Measurements from ENCODE around the gene RSPH3. TPM values are rescaled to one million over a fixed set of nuclear protein-coding genes. Genes with fewer than 3 reads are reported as not detected.

Gene RSPH3
- total RNA-seq, 6 donors from 2014 or later, result 14.7 to 22.0 (median 18.2) TPM

DNA sequence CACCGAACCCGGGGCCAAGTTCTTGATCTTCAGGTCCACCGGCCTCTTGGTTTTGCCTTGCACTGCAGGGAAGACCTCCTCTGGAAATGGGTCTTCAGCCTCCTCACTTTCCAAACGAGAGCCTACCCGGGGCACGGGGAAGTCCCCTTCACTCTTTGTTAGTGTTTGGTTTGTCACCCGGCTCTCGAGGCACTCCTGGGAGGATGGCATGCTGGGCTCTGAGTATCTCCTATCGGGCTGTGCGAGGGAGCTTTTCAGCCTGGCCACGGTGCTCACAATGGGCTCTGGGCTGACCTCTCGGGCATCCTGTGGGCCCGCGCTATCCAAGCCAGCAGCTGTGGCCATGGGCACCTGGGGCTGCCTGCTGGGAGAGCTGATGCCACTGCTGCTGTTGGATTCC lies 36.7 kb upstream of the RSPH3 start:
- Histone ChIP-seq H3K27ac (no peak overlapping the region), H3K4me3 (no peak overlapping the region), H3K9me3 (no peaks in the 10 kb centered on the region), H3K27me3 (no peaks in the 10 kb centered on the region), H3K4me1 (peaks cover 0 to 13% (median under 1%) of the 10 kb centered on the region in 4 donors), H3K36me3 (peaks cover 0 to 20% (median 5%) of the 10 kb centered on the region in 4 donors)
- ATAC-seq (ENCODE audit: low FRiP score in 2 of 2) (no peak), DNase-seq (peak in 1 of 2 donors; percentile 52)
- 86 to 87% methylated on average over 6 to 11 of the region's 14 CpGs for WGBS, 2 donors
- TF ChIP-seq POLR2AphosphoS5 (IDR thresholded peaks at IDR 0.05) (no peak), CTCF (IDR thresholded peaks at IDR 0.05) (no peak), EP300 (IDR thresholded peaks at IDR 0.05) (no peak), POLR2A (IDR thresholded peaks at IDR 0.05) (no peak)

GRCh38 chr6:159035891-159036290 lies 35.9 kb upstream of the RSPH3 start:
- Histone ChIP-seq H3K36me3 (peaks cover 0 to 20% (median 5%) of the 10 kb centered on the region in 4 donors), H3K4me3 (no peak overlapping the region), H3K27ac (no peak overlapping the region), H3K27me3 (no peaks in the 10 kb centered on the region), H3K4me1 (peaks cover 0 to 6% (median 0%) of the 10 kb centered on the region in 4 donors), H3K9me3 (no peaks in the 10 kb centered on the region)
- DNase-seq (peak in 1 of 2 donors; percentile 50), ATAC-seq (ENCODE audit: low FRiP score in 2 of 2) (peak in 1 of 2 donors; percentile 65)
- no peak for TF ChIP-seq POLR2AphosphoS5 (IDR thresholded peaks at IDR 0.05)
- no peak for TF ChIP-seq CTCF (IDR thresholded peaks at IDR 0.05)
- no peak for TF ChIP-seq EP300 (IDR thresholded peaks at IDR 0.05)
- no peak for TF ChIP-seq POLR2A (IDR thresholded peaks at IDR 0.05)
- WGBS, 2 donors, result 90 to 94% methylated on average over 9 to 17 of the region's 17 CpGs

- TF ChIP-seq POLR2A (IDR thresholded peaks at IDR 0.05) (no peak), EP300 (IDR thresholded peaks at IDR 0.05) (no peak), CTCF (IDR thresholded peaks at IDR 0.05) (no peak), POLR2AphosphoS5 (IDR thresholded peaks at IDR 0.05) (no peak)
- no peaks in the 10 kb centered on the region for H3K9me3 ChIP-seq
- DNase-seq (no peak), ATAC-seq (ENCODE audit: low FRiP score in 2 of 2) (no peak)
- H3K27me3 ChIP-seq, result no peaks in the 10 kb centered on the region
- no peaks in the 10 kb centered on the region for H3K4me1 ChIP-seq
- no peak overlapping the region for H3K4me3 ChIP-seq
- peaks cover 0 to 20% (median 5%) of the 10 kb centered on the region in 4 donors for H3K36me3 ChIP-seq
- WGBS, 2 donors, result 77 to 85% methylated on average over 11 of the region's 11 CpGs
- H3K27ac ChIP-seq, result no peak overlapping the region
These were observed 33.4 kb upstream of the RSPH3 start for GRCh38 chr6:159033160-159034049.

DNA sequence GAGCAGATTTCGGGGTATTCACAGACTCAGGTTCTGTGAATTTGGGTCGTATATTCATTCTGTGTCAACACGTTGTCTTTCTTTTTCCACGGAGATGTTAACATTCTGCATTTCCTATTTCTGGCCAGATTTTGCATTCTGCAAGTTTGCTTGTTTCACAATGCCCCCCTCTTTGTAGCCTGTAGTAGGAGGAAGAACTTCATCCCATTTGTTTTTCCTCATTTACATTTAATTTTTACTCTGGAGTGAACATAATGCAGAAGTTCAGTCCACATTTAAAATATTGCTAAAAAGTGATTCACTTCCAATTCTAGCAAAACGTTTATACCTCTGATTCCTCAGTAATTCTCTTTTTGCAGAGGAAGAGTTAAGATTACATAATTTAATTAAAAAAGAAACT lies 31.8 kb upstream of the RSPH3 start:
- WGBS, 2 donors, result 48 to 72% methylated on average over 5 of the region's 5 CpGs
- no peak for ATAC-seq (ENCODE audit: low FRiP score in 2 of 2)
- H3K4me3 ChIP-seq, result no peak overlapping the region
- no peaks in the 10 kb centered on the region for H3K9me3 ChIP-seq
- H3K27ac ChIP-seq, result peak overlapping the region in 1 of 4 donors; percentile 5
- H3K4me1 ChIP-seq, result no peaks in the 10 kb centered on the region
- H3K36me3 ChIP-seq, result peaks cover 0 to 11% (median 4%) of the 10 kb centered on the region in 4 donors
- DNase-seq, result no peak
- TF ChIP-seq CTCF (IDR thresholded peaks at IDR 0.05) (no peak), POLR2AphosphoS5 (IDR thresholded peaks at IDR 0.05) (no peak), EP300 (IDR thresholded peaks at IDR 0.05) (no peak), POLR2A (IDR thresholded peaks at IDR 0.05) (no peak)
- no peaks in the 10 kb centered on the region for H3K27me3 ChIP-seq
